Mononuclear cell (primary cell): Measurements from ENCODE around the gene RAD21L1. TPM values are rescaled to one million over a fixed set of nuclear protein-coding genes. Genes with fewer than 3 reads are reported as not detected.
A peak's percentile ranks its signal among the peaks of the same experiment; 100 is the strongest.

ENCODE experiments used
- H3K27me3 ChIP-seq: 2 replicates; pipeline ENCODE4 v1.6.0; 2011; ENCODE audit warnings: low read length, control low read depth; ENCODE audit not compliant: insufficient read depth
- H3K4me1 ChIP-seq: 2 replicates; pipeline ENCODE4 v1.5.1; 2011; ENCODE audit warnings: mild to moderate bottlenecking, low read length, control low read depth; ENCODE audit not compliant: insufficient read depth
- H3K4me3 ChIP-seq: 2 replicates; pipeline ENCODE4 v1.5.1; 2011; ENCODE audit warnings: mild to moderate bottlenecking, low read length, moderate library complexity
- H3K9me3 ChIP-seq: 2 replicates; pipeline ENCODE4 v1.5.1; 2011; ENCODE audit warnings: low read depth, mild to moderate bottlenecking, control low read depth, low read length
- total RNA-seq: library from RNA; depleted of rRNA; stranded (reverse); fragments of >200 nt; gene quantifications from one replicate; pipeline ENCODE4 v1.2.3, GENCODE V29; 2012

RAD21L1 gene
- total RNA-seq, 1 donor, result 0.10 TPM

GRCh38 chr20:1266167-1266973, 40.5 kb downstream of the RAD21L1 start, which contains the start of gene SNPH:
TSS of gene SNPH (plus strand) at chr20:1266294. CDS start at chr20:1296240, 29,946 bp downstream.
- Histone ChIP-seq H3K4me1 (peaks cover 20% of the 10 kb centered on the region), H3K27me3 (peaks cover 36% of the 10 kb centered on the region), H3K9me3 (no peaks in the 10 kb centered on the region), H3K4me3 (peak within 1 kb of the TSS; percentile 35)

GRCh38 chr20:1267161-1267560, 41.3 kb downstream of the RAD21L1 start:
- peaks cover 20% of the 10 kb centered on the region for H3K4me1 ChIP-seq
- no peak overlapping the region for H3K4me3 ChIP-seq
- no peaks in the 10 kb centered on the region for H3K9me3 ChIP-seq
- peaks cover 30% of the 10 kb centered on the region for H3K27me3 ChIP-seq

GRCh38 chr20:1267809-1268374, 42.0 kb downstream of the RAD21L1 start:
- H3K27me3 ChIP-seq, result peaks cover 23% of the 10 kb centered on the region
- H3K9me3 ChIP-seq, result no peaks in the 10 kb centered on the region
- peaks cover 23% of the 10 kb centered on the region for H3K4me1 ChIP-seq
- H3K4me3 ChIP-seq, result no peak overlapping the region

- Histone ChIP-seq H3K4me1 (peaks cover 25% of the 10 kb centered on the region), H3K4me3 (no peak overlapping the region), H3K9me3 (no peaks in the 10 kb centered on the region), H3K27me3 (peaks cover 20% of the 10 kb centered on the region)
Measured at GRCh38 chr20:1269235-1269634, 43.4 kb downstream of the RAD21L1 start.

GRCh38 chr20:1269850-1270249, 44.0 kb downstream of the RAD21L1 start:
- Histone ChIP-seq H3K9me3 (no peaks in the 10 kb centered on the region), H3K4me3 (no peak overlapping the region), H3K4me1 (peaks cover 25% of the 10 kb centered on the region), H3K27me3 (peaks cover 20% of the 10 kb centered on the region)

- H3K4me3 ChIP-seq, result no peak overlapping the region
- H3K27me3 ChIP-seq, result peaks cover 2% of the 10 kb centered on the region
- peaks cover 5% of the 10 kb centered on the region for H3K4me1 ChIP-seq
- H3K9me3 ChIP-seq, result no peaks in the 10 kb centered on the region
Measured at GRCh38 chr20:1272368-1273100, 46.7 kb downstream of the RAD21L1 start.

GRCh38 chr20:1273366-1273765, 47.5 kb downstream of the RAD21L1 start:
- Histone ChIP-seq H3K4me1 (peaks cover 5% of the 10 kb centered on the region), H3K27me3 (no peaks in the 10 kb centered on the region), H3K4me3 (no peak overlapping the region), H3K9me3 (no peaks in the 10 kb centered on the region)

- no peak overlapping the region for H3K4me3 ChIP-seq
- no peaks in the 10 kb centered on the region for H3K9me3 ChIP-seq
- H3K27me3 ChIP-seq, result no peaks in the 10 kb centered on the region
- peaks cover 5% of the 10 kb centered on the region for H3K4me1 ChIP-seq
Measured at GRCh38 chr20:1274485-1275311, 48.9 kb downstream of the RAD21L1 start.

GRCh38 chr20:1275919-1276318, 50.1 kb downstream of the RAD21L1 start:
- H3K27me3 ChIP-seq, result no peaks in the 10 kb centered on the region
- no peak overlapping the region for H3K4me3 ChIP-seq
- peaks cover 5% of the 10 kb centered on the region for H3K4me1 ChIP-seq
- no peaks in the 10 kb centered on the region for H3K9me3 ChIP-seq

GRCh38 chr20:1277529-1278322, 51.9 kb downstream of the RAD21L1 start:
- no peak overlapping the region for H3K4me3 ChIP-seq
- H3K9me3 ChIP-seq, result no peaks in the 10 kb centered on the region
- H3K27me3 ChIP-seq, result no peaks in the 10 kb centered on the region
- H3K4me1 ChIP-seq, result peaks cover 4% of the 10 kb centered on the region

- Histone ChIP-seq H3K4me3 (no peak overlapping the region), H3K9me3 (no peaks in the 10 kb centered on the region), H3K4me1 (no peaks in the 10 kb centered on the region), H3K27me3 (no peaks in the 10 kb centered on the region)
Measured at GRCh38 chr20:1278993-1279392, 53.1 kb downstream of the RAD21L1 start.

- Histone ChIP-seq H3K4me1 (no peaks in the 10 kb centered on the region), H3K9me3 (no peaks in the 10 kb centered on the region), H3K4me3 (no peak overlapping the region), H3K27me3 (no peaks in the 10 kb centered on the region)
Measured at GRCh38 chr20:1280195-1281102, 54.6 kb downstream of the RAD21L1 start.

GRCh38 chr20:1281279-1282057, 55.6 kb downstream of the RAD21L1 start:
- Histone ChIP-seq H3K4me3 (no peak overlapping the region), H3K4me1 (peaks cover 4% of the 10 kb centered on the region), H3K9me3 (no peaks in the 10 kb centered on the region), H3K27me3 (no peaks in the 10 kb centered on the region)
